ENCODE data around the gene GOLGA2. TPM values are rescaled to one million over a fixed set of nuclear protein-coding genes. Genes with fewer than 3 reads are reported as not detected.

Gene GOLGA2
- total and polyA plus RNA-seq, 2 donors, result 18.3 to 45.0 TPM

DNA sequence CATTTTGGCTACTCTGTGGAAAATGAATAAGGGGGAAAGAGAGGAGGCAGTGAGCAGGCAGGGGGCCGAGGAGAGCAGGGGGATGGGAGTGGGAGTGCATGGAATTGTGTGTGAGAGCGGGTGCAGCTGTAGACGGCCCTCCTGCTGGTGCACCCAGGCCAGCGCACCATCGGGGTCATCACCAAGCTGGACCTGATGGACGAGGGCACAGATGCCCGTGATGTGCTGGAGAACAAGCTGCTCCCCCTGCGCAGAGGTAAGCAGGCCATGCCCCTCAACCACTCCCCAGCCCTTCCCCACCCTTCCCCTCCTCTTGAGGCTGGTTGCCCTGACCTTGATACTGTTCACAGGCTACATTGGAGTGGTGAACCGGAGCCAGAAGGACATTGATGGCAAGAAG is 56.0 kb downstream of the GOLGA2 start:
- no peaks in the 10 kb centered on the region for H3K36me3 ChIP-seq (ENCODE audit: control insufficient read depth in 2 of 2, insufficient read depth in 2 of 2, low read length in 1 of 2)
- H3K4me3 ChIP-seq (ENCODE audit: low read length in 2 of 2), result no peak overlapping the region
- H3K27ac ChIP-seq (ENCODE audit: low read depth in 1 of 2, low read length in 1 of 2), result no peak overlapping the region
- H3K27me3 ChIP-seq (ENCODE audit: control insufficient read depth in 2 of 2, insufficient read depth in 1 of 2, low read length in 1 of 2), result peaks cover 0 to 8% of the 10 kb centered on the region in 2 donors
- 98% methylated on average over 9 of the region's 9 CpGs for WGBS
- no peaks in the 10 kb centered on the region for H3K9me3 ChIP-seq (ENCODE audit: control insufficient read depth in 2 of 2, insufficient read depth in 1 of 2, low read length in 1 of 2)
- peaks cover 3 to 18% of the 10 kb centered on the region in 2 donors for H3K4me1 ChIP-seq (ENCODE audit: control insufficient read depth in 2 of 2, insufficient read depth in 2 of 2, low read length in 2 of 2)
- no peak for DNase-seq (ENCODE audit: low read depth in 6 of 9, low spot score in 9 of 9)

DNA sequence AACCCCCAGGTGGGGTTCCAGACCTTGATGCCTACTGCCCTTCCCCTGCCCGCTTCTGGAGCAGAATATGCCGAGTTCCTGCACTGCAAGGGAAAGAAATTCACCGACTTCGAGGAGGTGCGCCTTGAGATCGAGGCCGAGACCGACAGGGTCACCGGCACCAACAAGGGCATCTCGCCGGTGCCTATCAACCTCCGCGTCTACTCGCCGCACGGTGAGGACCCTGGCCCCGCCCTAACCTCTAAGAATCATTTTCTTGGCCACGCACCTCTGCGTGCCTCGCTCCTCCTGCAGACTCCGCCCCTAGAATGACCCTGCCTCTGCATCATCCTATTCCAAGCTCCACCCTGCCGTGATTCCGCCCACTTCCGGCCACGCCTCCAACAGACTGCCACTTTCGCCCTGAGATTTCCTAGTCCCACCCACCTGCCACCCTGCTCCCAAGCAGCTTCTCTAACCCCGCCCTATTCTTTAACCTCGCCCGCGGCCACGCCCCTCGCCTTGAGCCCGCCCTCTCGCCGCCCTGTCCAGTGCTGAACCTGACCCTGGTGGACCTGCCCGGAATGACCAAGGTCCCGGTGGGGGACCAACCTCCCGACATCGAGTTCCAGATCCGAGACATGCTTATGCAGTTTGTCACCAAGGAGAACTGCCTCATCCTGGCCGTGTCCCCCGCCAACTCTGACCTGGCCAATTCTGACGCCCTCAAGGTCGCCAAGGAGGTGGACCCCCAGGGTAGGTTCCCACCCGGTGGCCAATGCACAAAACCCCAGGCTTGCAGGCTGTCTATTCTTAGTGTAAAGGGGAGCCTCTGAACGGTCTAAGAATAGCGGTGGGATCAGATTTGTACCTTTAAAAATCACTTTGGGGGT is 57.1 kb downstream of the GOLGA2 start:
- peak; percentile 75 to 95 (median 87) for DNase-seq (ENCODE audit: low read depth in 6 of 9, low spot score in 9 of 9)
- peaks cover 0 to 8% of the 10 kb centered on the region in 2 donors for H3K27me3 ChIP-seq (ENCODE audit: control insufficient read depth in 2 of 2, insufficient read depth in 1 of 2, low read length in 1 of 2)
- H3K4me3 ChIP-seq (ENCODE audit: low read length in 2 of 2), result peak overlapping the region; percentile 27 to 47
- H3K36me3 ChIP-seq (ENCODE audit: control insufficient read depth in 2 of 2, insufficient read depth in 2 of 2, low read length in 1 of 2), result no peaks in the 10 kb centered on the region
- H3K9me3 ChIP-seq (ENCODE audit: control insufficient read depth in 2 of 2, insufficient read depth in 1 of 2, low read length in 1 of 2), result no peaks in the 10 kb centered on the region
- 27% methylated on average over 47 of the region's 47 CpGs for WGBS
- H3K27ac ChIP-seq (ENCODE audit: low read depth in 1 of 2, low read length in 1 of 2), result no peak overlapping the region
- H3K4me1 ChIP-seq (ENCODE audit: control insufficient read depth in 2 of 2, insufficient read depth in 2 of 2, low read length in 2 of 2), result peaks cover 3 to 18% of the 10 kb centered on the region in 2 donors

DNA sequence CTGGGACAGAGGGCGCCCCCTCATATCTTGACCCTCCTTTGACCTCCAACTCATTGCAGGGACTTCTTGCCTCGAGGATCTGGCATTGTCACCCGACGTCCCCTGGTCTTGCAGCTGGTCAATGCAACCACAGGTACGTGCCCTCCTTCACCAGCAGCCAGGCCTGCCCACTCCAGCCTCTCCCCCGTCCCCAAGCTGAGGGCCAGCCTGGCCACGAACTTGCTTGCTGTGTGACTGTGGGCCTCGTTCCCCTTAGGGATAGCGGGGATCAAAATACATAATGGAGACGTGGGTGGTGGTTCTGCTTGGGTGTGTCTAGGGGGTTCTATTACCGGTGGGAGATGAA is 57.7 kb downstream of the GOLGA2 start:
- WGBS, result 83% methylated on average over 11 of the region's 11 CpGs
- DNase-seq (ENCODE audit: low read depth in 6 of 9, low spot score in 9 of 9), result no peak
- H3K36me3 ChIP-seq (ENCODE audit: control insufficient read depth in 2 of 2, insufficient read depth in 2 of 2, low read length in 1 of 2), result no peaks in the 10 kb centered on the region
- no peak overlapping the region for H3K27ac ChIP-seq (ENCODE audit: low read depth in 1 of 2, low read length in 1 of 2)
- peaks cover 3 to 18% of the 10 kb centered on the region in 2 donors for H3K4me1 ChIP-seq (ENCODE audit: control insufficient read depth in 2 of 2, insufficient read depth in 2 of 2, low read length in 2 of 2)
- H3K9me3 ChIP-seq (ENCODE audit: control insufficient read depth in 2 of 2, insufficient read depth in 1 of 2, low read length in 1 of 2), result no peaks in the 10 kb centered on the region
- peak overlapping the region; percentile 27 to 47 for H3K4me3 ChIP-seq (ENCODE audit: low read length in 2 of 2)
- H3K27me3 ChIP-seq (ENCODE audit: control insufficient read depth in 2 of 2, insufficient read depth in 1 of 2, low read length in 1 of 2), result peaks cover 0 to 8% of the 10 kb centered on the region in 2 donors

DNA sequence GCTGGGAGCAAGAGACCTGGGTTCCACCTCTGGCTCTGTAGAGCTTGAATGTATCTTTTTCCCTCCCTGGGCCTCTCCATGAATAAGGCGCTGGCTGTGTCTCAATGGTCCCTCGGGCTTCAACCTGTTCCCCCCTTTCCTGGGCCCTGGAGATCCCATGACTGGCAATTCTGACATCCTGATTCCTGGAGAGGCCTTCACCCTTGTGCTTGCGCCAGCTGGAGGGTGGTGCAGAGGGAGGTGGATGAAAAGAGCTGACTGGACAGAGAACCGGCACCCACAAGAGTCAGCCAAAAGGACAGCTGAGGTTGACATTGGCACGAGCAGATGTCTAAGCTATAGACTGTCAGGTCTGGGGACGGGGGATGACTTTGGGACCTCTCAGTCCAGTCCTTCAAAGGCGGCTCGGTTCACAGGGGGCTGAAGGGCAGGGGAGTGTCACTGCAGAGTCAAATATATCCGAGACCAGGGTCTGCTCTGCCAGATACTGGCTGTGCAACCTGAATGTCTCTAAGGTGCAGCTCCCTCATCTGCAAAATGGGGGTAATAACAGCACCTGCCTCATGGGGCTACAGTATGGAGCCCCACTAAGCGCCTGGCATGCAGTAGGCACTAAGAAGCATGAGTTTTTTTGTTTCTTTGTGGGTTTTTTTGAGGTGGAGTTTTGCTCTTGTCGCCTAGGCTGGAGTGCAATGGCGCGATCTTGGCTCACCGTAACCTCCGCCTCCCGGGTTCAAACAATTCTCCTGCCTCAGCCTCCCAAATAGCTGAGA is 58.8 kb downstream of the GOLGA2 start:
- Histone ChIP-seq H3K27ac (ENCODE audit: low read depth in 1 of 2, low read length in 1 of 2) (no peak overlapping the region), H3K9me3 (ENCODE audit: control insufficient read depth in 2 of 2, insufficient read depth in 1 of 2, low read length in 1 of 2) (no peaks in the 10 kb centered on the region), H3K27me3 (ENCODE audit: control insufficient read depth in 2 of 2, insufficient read depth in 1 of 2, low read length in 1 of 2) (peaks cover 0 to 11% of the 10 kb centered on the region in 2 donors), H3K4me1 (ENCODE audit: control insufficient read depth in 2 of 2, insufficient read depth in 2 of 2, low read length in 2 of 2) (peaks cover 3 to 18% of the 10 kb centered on the region in 2 donors), H3K36me3 (ENCODE audit: control insufficient read depth in 2 of 2, insufficient read depth in 2 of 2, low read length in 1 of 2) (no peaks in the 10 kb centered on the region), H3K4me3 (ENCODE audit: low read length in 2 of 2) (no peak overlapping the region)
- 95% methylated on average over 16 of the region's 16 CpGs for WGBS
- no peak for DNase-seq (ENCODE audit: low read depth in 6 of 9, low spot score in 9 of 9)

DNA sequence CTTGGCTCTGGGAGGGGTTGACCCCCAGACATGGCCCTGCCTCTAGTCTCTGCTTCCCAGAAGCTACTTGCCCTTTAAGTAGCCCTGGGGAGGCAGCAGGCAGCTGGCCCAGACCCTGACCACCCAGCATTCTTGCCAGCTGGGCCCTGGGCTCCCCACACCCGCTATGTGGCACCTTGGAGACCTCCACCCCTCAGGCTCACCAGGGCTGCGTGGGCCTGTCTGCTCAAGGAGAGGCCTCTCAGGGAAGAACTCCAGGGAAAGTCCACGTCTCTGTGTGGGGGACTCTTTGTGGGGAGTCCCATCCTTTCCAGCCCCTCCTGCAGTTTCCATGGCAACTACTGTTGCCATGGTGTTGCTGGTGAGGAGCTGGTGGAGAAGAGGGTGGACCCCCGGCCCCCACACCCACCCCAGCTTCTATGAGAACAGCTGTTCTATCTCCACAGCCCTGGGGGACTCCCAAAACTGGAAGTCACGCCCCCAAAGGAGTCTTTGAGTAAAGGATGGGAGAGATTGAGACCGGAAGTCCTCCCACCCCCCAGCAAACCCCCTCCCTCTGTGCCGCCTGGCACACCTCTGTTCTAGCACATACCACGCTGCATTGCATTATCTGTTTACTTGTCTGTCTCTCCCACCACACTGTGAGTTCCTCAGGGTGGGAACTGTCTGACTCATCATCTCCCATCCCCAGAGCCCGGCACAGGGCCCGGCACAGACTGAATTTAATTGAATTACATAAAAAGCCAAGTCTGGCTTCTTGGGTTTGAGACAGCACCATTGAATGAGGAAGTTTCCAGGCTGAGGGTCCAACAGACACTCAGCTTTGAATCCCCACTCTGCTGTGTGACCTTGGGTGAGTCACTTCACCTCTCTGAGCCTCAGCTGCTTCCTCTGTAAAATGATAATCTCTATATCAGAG is 60.1 kb downstream of the GOLGA2 start:
- Histone ChIP-seq H3K27me3 (ENCODE audit: control insufficient read depth in 2 of 2, insufficient read depth in 1 of 2, low read length in 1 of 2) (peaks cover 0 to 16% of the 10 kb centered on the region in 2 donors), H3K36me3 (ENCODE audit: control insufficient read depth in 2 of 2, insufficient read depth in 2 of 2, low read length in 1 of 2) (no peaks in the 10 kb centered on the region), H3K4me3 (ENCODE audit: low read length in 2 of 2) (no peak overlapping the region), H3K27ac (ENCODE audit: low read depth in 1 of 2, low read length in 1 of 2) (no peak overlapping the region), H3K9me3 (ENCODE audit: control insufficient read depth in 2 of 2, insufficient read depth in 1 of 2, low read length in 1 of 2) (no peaks in the 10 kb centered on the region), H3K4me1 (ENCODE audit: control insufficient read depth in 2 of 2, insufficient read depth in 2 of 2, low read length in 2 of 2) (peaks cover 3 to 18% of the 10 kb centered on the region in 2 donors)
- WGBS, result 89% methylated on average over 10 of the region's 10 CpGs
- DNase-seq (ENCODE audit: low read depth in 6 of 9, low spot score in 9 of 9), result no peak

DNA sequence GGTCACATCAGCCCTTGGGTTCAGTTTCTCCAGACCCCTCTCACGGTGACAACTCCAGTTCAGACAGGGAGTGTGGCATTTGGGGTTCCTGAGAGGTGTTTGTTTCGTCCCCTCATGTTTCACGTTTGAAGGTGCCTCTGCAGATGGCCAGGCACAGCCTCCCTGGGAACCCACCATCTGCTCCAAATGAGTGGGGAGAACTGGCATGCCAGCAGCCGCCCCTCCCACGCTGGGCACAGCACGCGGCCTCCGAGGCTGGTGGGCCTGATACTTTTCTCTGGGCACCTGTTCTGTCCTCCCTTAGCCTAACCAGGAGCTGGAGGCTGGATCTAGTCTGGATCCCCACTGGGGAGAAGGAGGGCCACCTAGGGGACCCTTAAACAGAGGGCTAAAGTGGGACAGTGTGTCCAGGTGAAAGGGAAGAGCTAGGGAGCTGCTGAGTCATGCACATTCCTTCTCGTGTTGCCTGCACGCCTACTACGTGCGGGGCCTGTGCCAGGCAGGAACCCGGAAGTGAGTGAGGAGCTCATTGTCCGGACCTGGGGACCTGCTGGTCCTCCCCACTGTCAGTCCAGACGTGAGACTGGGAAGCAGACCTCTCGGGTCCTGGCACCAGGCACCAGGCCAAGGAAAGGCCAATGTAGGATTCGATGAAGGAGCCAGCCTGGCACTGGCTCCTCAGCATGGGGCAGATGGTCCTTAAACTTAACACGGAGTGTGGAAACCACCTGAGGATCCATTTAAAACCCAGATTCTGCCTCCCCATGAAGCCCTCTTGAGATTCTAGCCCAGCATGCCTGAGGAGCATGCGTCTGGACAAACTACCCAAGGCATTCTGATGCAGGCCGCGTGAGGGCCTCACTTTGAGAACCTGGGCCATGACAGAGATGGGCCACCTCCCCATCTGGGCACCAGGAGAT is 61.0 kb downstream of the GOLGA2 start:
- Histone ChIP-seq H3K27ac (ENCODE audit: low read depth in 1 of 2, low read length in 1 of 2) (no peak overlapping the region), H3K4me3 (ENCODE audit: low read length in 2 of 2) (no peak overlapping the region), H3K36me3 (ENCODE audit: control insufficient read depth in 2 of 2, insufficient read depth in 2 of 2, low read length in 1 of 2) (no peaks in the 10 kb centered on the region), H3K27me3 (ENCODE audit: control insufficient read depth in 2 of 2, insufficient read depth in 1 of 2, low read length in 1 of 2) (peaks cover 0 to 16% of the 10 kb centered on the region in 2 donors), H3K9me3 (ENCODE audit: control insufficient read depth in 2 of 2, insufficient read depth in 1 of 2, low read length in 1 of 2) (no peaks in the 10 kb centered on the region), H3K4me1 (ENCODE audit: control insufficient read depth in 2 of 2, insufficient read depth in 2 of 2, low read length in 2 of 2) (peaks cover 3 to 18% of the 10 kb centered on the region in 2 donors)
- WGBS, result 94% methylated on average over 21 of the region's 21 CpGs
- no peak for DNase-seq (ENCODE audit: low read depth in 6 of 9, low spot score in 9 of 9)

DNA sequence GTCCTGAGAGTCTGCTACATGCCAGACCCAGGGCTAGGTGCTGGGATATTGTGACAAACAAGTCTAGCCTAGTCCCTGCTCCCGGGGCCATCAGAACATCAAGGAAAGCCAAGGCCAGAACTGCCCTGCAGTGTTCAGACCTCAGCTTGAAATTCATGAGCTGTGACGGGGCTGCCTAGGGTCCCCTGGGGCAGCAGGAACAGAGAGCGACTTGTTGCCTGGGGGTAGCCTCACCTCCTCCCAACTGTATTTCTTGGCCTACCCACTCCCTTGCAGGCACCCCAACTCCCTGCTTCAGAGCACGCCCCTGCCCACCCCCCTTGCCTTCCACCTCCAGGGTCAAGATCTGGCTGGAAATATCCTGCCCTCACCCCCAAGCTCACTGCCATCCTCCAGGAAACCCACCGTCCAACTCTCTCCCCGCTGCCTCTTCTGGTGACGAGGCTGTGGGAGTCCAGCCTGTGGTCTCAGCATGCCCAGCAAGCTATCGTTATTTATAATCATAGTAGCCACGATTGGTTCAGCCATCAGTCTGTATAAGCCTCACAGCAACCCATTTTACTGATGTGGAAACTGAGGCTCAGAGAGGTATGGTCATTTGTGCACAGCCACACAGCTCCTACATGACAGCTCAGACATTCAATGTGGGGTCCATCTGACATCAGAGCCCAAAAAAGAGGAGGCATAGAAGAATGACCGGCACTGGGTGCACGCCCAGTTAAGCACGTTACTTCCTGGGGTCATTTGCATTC is 61.9 kb downstream of the GOLGA2 start:
- no peak for DNase-seq (ENCODE audit: low read depth in 6 of 9, low spot score in 9 of 9)
- Histone ChIP-seq H3K27ac (ENCODE audit: low read depth in 1 of 2, low read length in 1 of 2) (no peak overlapping the region), H3K4me3 (ENCODE audit: low read length in 2 of 2) (no peak overlapping the region), H3K27me3 (ENCODE audit: control insufficient read depth in 2 of 2, insufficient read depth in 1 of 2, low read length in 1 of 2) (peaks cover 0 to 14% of the 10 kb centered on the region in 2 donors), H3K36me3 (ENCODE audit: control insufficient read depth in 2 of 2, insufficient read depth in 2 of 2, low read length in 1 of 2) (no peaks in the 10 kb centered on the region), H3K9me3 (ENCODE audit: control insufficient read depth in 2 of 2, insufficient read depth in 1 of 2, low read length in 1 of 2) (no peaks in the 10 kb centered on the region), H3K4me1 (ENCODE audit: control insufficient read depth in 2 of 2, insufficient read depth in 2 of 2, low read length in 2 of 2) (peaks cover 3 to 16% of the 10 kb centered on the region in 2 donors)
- 96% methylated on average over 12 of the region's 12 CpGs for WGBS

DNA sequence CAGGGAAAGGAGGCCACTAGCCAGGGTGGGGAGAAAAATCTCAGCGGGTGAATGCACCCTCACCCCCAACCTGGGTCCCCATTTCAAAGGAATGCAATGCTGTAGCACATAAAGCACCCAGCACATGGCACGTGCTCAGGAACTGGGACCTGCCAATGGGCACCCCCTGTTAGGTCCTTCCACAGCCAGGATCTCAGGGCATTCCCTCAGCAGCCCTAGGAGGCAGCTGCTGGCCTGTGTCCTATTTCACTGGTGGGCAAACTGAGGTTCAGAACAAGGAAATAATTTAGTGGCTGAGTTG is 63.9 kb downstream of the GOLGA2 start:
- DNase-seq (ENCODE audit: low read depth in 6 of 9, low spot score in 9 of 9), result no peak
- no peak overlapping the region for H3K27ac ChIP-seq (ENCODE audit: low read depth in 1 of 2, low read length in 1 of 2)
- peaks cover 0 to 3% of the 10 kb centered on the region in 2 donors for H3K4me1 ChIP-seq (ENCODE audit: control insufficient read depth in 2 of 2, insufficient read depth in 2 of 2, low read length in 2 of 2)
- no peaks in the 10 kb centered on the region for H3K9me3 ChIP-seq (ENCODE audit: control insufficient read depth in 2 of 2, insufficient read depth in 1 of 2, low read length in 1 of 2)
- no peak overlapping the region for H3K4me3 ChIP-seq (ENCODE audit: low read length in 2 of 2)
- H3K27me3 ChIP-seq (ENCODE audit: control insufficient read depth in 2 of 2, insufficient read depth in 1 of 2, low read length in 1 of 2), result peaks cover 0 to 12% of the 10 kb centered on the region in 2 donors
- H3K36me3 ChIP-seq (ENCODE audit: control insufficient read depth in 2 of 2, insufficient read depth in 2 of 2, low read length in 1 of 2), result no peaks in the 10 kb centered on the region
- 97% methylated on average over 2 of the region's 2 CpGs for WGBS
